B cell (primary cell): ENCODE measurements around the gene RMP24.

Experiments used
- CTCF ChIP-seq: fragments of 200-600 bp; IDR thresholded peaks from one replicate; pipeline ENCODE4 v1.8.0; 2022; ENCODE audit warnings: antibody characterized with exemption, mild to moderate bottlenecking
- EZH2 ChIP-seq: IDR thresholded peaks from 2 replicates; pipeline ENCODE4 v1.6.1; 2012; ENCODE audit warnings: borderline replicate concordance, low read depth, mild to moderate bottlenecking, moderate library complexity, low read length; ENCODE audit not compliant: insufficient read depth, poor library complexity, severe bottlenecking

- TF ChIP-seq CTCF = no peak
- TF ChIP-seq EZH2 = no peak
These were observed 34.3 kb upstream of the RMP24 start for GRCh38 chr18:35938158-35938557.
